Measurements from ENCODE around the gene NEUROG1. TPM values are rescaled to one million over a fixed set of nuclear protein-coding genes. Genes with fewer than 3 reads are reported as not detected.

NEUROG1 gene
- total and polyA plus RNA-seq, 10 of the 15 experiments (the other 5 are each of a cell fraction or from before 2014, with no cell fraction given), result not detected

GRCh38 chr5:135577421-135577820, 41.7 kb upstream of the NEUROG1 start:
- Histone ChIP-seq H3K27me3 (replicated peaks in 1 of 2; ENCODE audit: control insufficient read depth in 2 of 2, insufficient read depth in 2 of 2, low read length in 1 of 2) (peaks cover 0 to 16% of the 10 kb centered on the region in 2 experiments), H3K9me3 (replicated peaks; ENCODE audit: control insufficient read depth, insufficient read depth, low read length) (no peaks in the 10 kb centered on the region; the same call in 2 of the 3 replicates), H3K9ac (ENCODE audit: control insufficient read depth, insufficient read depth, low read length) (no peak overlapping the region), H4K20me1 (ENCODE audit: control insufficient read depth, insufficient read depth) (no peaks in the 10 kb centered on the region), H3K36me3 (ENCODE audit: control insufficient read depth in 2 of 2, insufficient read depth in 2 of 2, low read length in 1 of 2) (no peaks in the 10 kb centered on the region), H3K27ac (ENCODE audit: control insufficient read depth, insufficient read depth) (no peak overlapping the region), H3K79me2 (ENCODE audit: control insufficient read depth, insufficient read depth, low read length) (no peaks in the 10 kb centered on the region), H3K4me2 (ENCODE audit: control insufficient read depth, insufficient read depth) (no peak overlapping the region), H3K4me1 (ENCODE audit: control insufficient read depth, insufficient read depth, low read length) (no peaks in the 10 kb centered on the region; the same call in 1 of the 2 replicates), H2AFZ (ENCODE audit: control insufficient read depth, low read depth, low read length) (no peak overlapping the region), H3K4me3 (no peak overlapping the region)
- CTCF ChIA-PET, result interaction anchor here (2.4 kb wide), 1 partner anchor 11 kb away, joined by 12 read pairs; no protein-coding TSS in a partner anchor
- FAIRE-seq, result no peak
- intact Hi-C loops (cut with micrococcal nuclease; ENCODE audit: unreplicated experiment) (no loop called here), in situ Hi-C loops (cut with MboI) (no loop called here)
- RAD21 ChIA-PET (ENCODE audit: unreplicated experiment), result no interaction called here
- SMC1A ChIA-PET (ENCODE audit: uncharacterized antibody, unreplicated experiment), result no interaction called here
- POLR2A ChIA-PET, result no interaction called here
- no peak for ATAC-seq
- WGBS (ENCODE audit: insufficient coverage, insufficient replicate concordance, low lambda C conversion rate, missing lambda C conversion rate), result 54% methylated on average over 7 of the region's 8 CpGs
- BruUV-seq (replicated peaks), result no TSS peak
- DNase-seq (ENCODE audit: low read depth, low spot score), result no peak
- TF ChIP-seq MTA3 (IDR thresholded peaks at IDR 0.05; ENCODE audit: borderline replicate concordance, low read length), result no peak
- no peak for TF ChIP-seq SIX5 (IDR thresholded peaks at IDR 0.05; ENCODE audit: low read depth, low read length, severe bottlenecking)
- TF ChIP-seq POLR2AphosphoS2 (IDR thresholded peaks at IDR 0.05; ENCODE audit: low read depth, low read length), result no peak
- TF ChIP-seq, protein P1, sequence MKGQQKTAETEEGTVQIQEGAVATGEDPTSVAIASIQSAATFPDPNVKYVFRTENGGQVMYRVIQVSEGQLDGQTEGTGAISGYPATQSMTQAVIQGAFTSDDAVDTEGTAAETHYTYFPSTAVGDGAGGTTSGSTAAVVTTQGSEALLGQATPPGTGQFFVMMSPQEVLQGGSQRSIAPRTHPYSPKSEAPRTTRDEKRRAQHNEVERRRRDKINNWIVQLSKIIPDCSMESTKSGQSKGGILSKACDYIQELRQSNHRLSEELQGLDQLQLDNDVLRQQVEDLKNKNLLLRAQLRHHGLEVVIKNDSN (IDR thresholded peaks at IDR 0.05; ENCODE audit: borderline replicate concordance, extremely low read length, insufficient read depth, low read depth, low read length), result no peak
- no peak for TF ChIP-seq E2F8 (IDR thresholded peaks at IDR 0.05; ENCODE audit: low read depth, partially characterized antibody)
- no peak for TF ChIP-seq FOXK2 (IDR thresholded peaks at IDR 0.05)
- no peak for TF ChIP-seq RELA (IDR thresholded peaks at IDR 0.05; ENCODE audit: borderline replicate concordance, partially characterized antibody)
- no peak for TF ChIP-seq CBFB (IDR thresholded peaks at IDR 0.05; ENCODE audit: low read depth)
- TF ChIP-seq ZNF592 (IDR thresholded peaks at IDR 0.05), result no peak
- no peak for TF ChIP-seq ZNF24 (IDR thresholded peaks at IDR 0.05)
- no peak for TF ChIP-seq NFIC (IDR thresholded peaks at IDR 0.05; ENCODE audit: low read depth, low read length)
- TF ChIP-seq LARP7 (IDR thresholded peaks at IDR 0.05), result no peak
- TF ChIP-seq ETV6 (conservative IDR thresholded peaks at IDR 0.05 in 1 of 2, IDR thresholded peaks at IDR 0.05 in 1 of 2; ENCODE audit: borderline replicate concordance in 1 of 2, low read depth in 1 of 2), result no peak
- TF ChIP-seq CBX5 (IDR thresholded peaks at IDR 0.05; ENCODE audit: low read depth), result no peak
- TF ChIP-seq CHD4 (IDR thresholded peaks at IDR 0.05), result no peak
- no peak for TF ChIP-seq NR2F1 (conservative IDR thresholded peaks at IDR 0.05)
- TF ChIP-seq SMC3 (IDR thresholded peaks at IDR 0.05; ENCODE audit: borderline replicate concordance, low read length), result no peak
- TF ChIP-seq RB1 (IDR thresholded peaks at IDR 0.05; ENCODE audit: borderline replicate concordance), result no peak
- no peak for TF ChIP-seq PAX5 (IDR thresholded peaks at IDR 0.05; ENCODE audit: borderline replicate concordance, low read depth, low read length)

All from GM12878 (cell line).